ENCODE measurements around the gene KLHL29. TPM values are rescaled to one million over a fixed set of nuclear protein-coding genes. Genes with fewer than 3 reads are reported as not detected.

KLHL29 gene
- total RNA-seq, 2 experiments from 2014 or later = 2.5 to 2.7 TPM

GRCh38 chr2:23639406-23639982 lies 254.5 kb downstream of the KLHL29 start:
- no peak overlapping the region for H3K27ac Mint-ChIP-seq
- TF ChIP-seq, protein P1, sequence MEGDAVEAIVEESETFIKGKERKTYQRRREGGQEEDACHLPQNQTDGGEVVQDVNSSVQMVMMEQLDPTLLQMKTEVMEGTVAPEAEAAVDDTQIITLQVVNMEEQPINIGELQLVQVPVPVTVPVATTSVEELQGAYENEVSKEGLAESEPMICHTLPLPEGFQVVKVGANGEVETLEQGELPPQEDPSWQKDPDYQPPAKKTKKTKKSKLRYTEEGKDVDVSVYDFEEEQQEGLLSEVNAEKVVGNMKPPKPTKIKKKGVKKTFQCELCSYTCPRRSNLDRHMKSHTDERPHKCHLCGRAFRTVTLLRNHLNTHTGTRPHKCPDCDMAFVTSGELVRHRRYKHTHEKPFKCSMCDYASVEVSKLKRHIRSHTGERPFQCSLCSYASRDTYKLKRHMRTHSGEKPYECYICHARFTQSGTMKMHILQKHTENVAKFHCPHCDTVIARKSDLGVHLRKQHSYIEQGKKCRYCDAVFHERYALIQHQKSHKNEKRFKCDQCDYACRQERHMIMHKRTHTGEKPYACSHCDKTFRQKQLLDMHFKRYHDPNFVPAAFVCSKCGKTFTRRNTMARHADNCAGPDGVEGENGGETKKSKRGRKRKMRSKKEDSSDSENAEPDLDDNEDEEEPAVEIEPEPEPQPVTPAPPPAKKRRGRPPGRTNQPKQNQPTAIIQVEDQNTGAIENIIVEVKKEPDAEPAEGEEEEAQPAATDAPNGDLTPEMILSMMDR (IDR thresholded peaks at IDR 0.05) = no peak
- H3K27ac ChIP-seq (ENCODE audit: low read depth in 1 of 2, low read length in 2 of 2) = no peak overlapping the region
- H3K9me3 ChIP-seq (ENCODE audit: control insufficient read depth in 1 of 2, insufficient read depth in 1 of 2, low read length in 2 of 2) = peaks cover 0 to 10% of the 10 kb centered on the region in 2 experiments
- H3K4me1 ChIP-seq (ENCODE audit: insufficient read depth, low read length) = no peaks in the 10 kb centered on the region
- H3K4me3 ChIP-seq (ENCODE audit: low read length) = no peak overlapping the region
- H3K9me3 Mint-ChIP-seq = no peaks in the 10 kb centered on the region
- ATAC-seq (ENCODE audit: poor library complexity) (no peak), DNase-seq (no peak)
- intact Hi-C loops (cut with DNase I, micrococcal nuclease) = no loop called here
- no peaks in the 10 kb centered on the region for H3K27me3 Mint-ChIP-seq
- H3K4me3 Mint-ChIP-seq = no peak overlapping the region
- H3K4me1 Mint-ChIP-seq (ENCODE audit: low read depth) = no peaks in the 10 kb centered on the region
- H3K36me3 Mint-ChIP-seq (ENCODE audit: low read depth) = peaks cover 17% of the 10 kb centered on the region
- H3K36me3 ChIP-seq (ENCODE audit: insufficient read depth, low read length) = no peaks in the 10 kb centered on the region
- no peaks in the 10 kb centered on the region for H3K27me3 ChIP-seq (ENCODE audit: control insufficient read depth in 1 of 2, insufficient read depth in 2 of 2, low read length in 2 of 2)
- ChIA-PET POLR2A (no interaction called here), CTCF (no interaction called here)

DNA sequence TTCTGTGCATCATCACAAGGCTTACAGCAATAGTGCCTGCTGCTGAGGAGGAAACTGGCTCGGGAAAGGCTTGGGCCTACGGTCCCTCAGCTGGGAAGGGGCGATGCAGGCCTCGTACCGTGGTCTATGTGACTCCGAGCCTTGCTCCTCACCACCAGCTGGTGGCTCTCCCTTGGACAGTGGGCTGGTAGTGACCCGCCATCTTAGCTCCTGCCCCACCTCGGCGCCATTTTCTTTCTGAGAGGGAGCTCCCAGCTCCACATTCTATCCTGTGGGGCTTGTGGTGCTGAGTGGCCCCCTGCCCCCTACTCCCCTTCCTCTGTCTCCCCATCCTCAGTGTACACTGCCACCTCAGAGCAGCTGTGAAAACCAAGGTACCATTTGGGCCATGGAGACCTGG lies 255.7 kb downstream of the KLHL29 start:
- H3K4me3 ChIP-seq (ENCODE audit: low read length) = no peak overlapping the region
- Mint-ChIP-seq H3K36me3 (ENCODE audit: low read depth) (peaks cover 17% of the 10 kb centered on the region), H3K4me1 (ENCODE audit: low read depth) (no peaks in the 10 kb centered on the region), H3K27me3 (no peaks in the 10 kb centered on the region), H3K4me3 (no peak overlapping the region), H3K9me3 (no peaks in the 10 kb centered on the region), H3K27ac (no peak overlapping the region)
- no peak overlapping the region for H3K27ac ChIP-seq (ENCODE audit: low read depth in 1 of 2, low read length in 2 of 2)
- intact Hi-C loops (cut with DNase I, micrococcal nuclease) = no loop called here
- no peak for DNase-seq
- TF ChIP-seq, protein P1 (IDR thresholded peaks at IDR 0.05) = no peak
- H3K9me3 ChIP-seq (ENCODE audit: control insufficient read depth in 1 of 2, insufficient read depth in 1 of 2, low read length in 2 of 2) = peaks cover 0 to 10% of the 10 kb centered on the region in 2 experiments
- ChIA-PET CTCF (no interaction called here), POLR2A (no interaction called here)
- no peaks in the 10 kb centered on the region for H3K4me1 ChIP-seq (ENCODE audit: insufficient read depth, low read length)
- ATAC-seq (ENCODE audit: poor library complexity) = no peak
- no peaks in the 10 kb centered on the region for H3K27me3 ChIP-seq (ENCODE audit: control insufficient read depth in 1 of 2, insufficient read depth in 2 of 2, low read length in 2 of 2)
- no peaks in the 10 kb centered on the region for H3K36me3 ChIP-seq (ENCODE audit: insufficient read depth, low read length)

GRCh38 chr2:23642516-23642915 lies 257.5 kb downstream of the KLHL29 start:
- POLR2A ChIA-PET = no interaction called here

More at GRCh38 chr2:23642516-23642915, 257.5 kb downstream of the KLHL29 start:
- ATAC-seq (ENCODE audit: poor library complexity) (no peak), DNase-seq (no peak)
- CTCF ChIA-PET = no interaction called here
- H3K4me1 ChIP-seq (ENCODE audit: insufficient read depth, low read length) = no peaks in the 10 kb centered on the region
- H3K27ac Mint-ChIP-seq = no peak overlapping the region
- no peaks in the 10 kb centered on the region for H3K27me3 ChIP-seq (ENCODE audit: control insufficient read depth in 1 of 2, insufficient read depth in 2 of 2, low read length in 2 of 2)
- H3K9me3 Mint-ChIP-seq = no peaks in the 10 kb centered on the region
- H3K27ac ChIP-seq (ENCODE audit: low read depth in 1 of 2, low read length in 2 of 2) = no peak overlapping the region
- H3K9me3 ChIP-seq (ENCODE audit: control insufficient read depth in 1 of 2, insufficient read depth in 1 of 2, low read length in 2 of 2) = peaks cover 0 to 10% of the 10 kb centered on the region in 2 experiments
- H3K27me3 Mint-ChIP-seq = no peaks in the 10 kb centered on the region
- H3K36me3 ChIP-seq (ENCODE audit: insufficient read depth, low read length) = no peaks in the 10 kb centered on the region
- H3K4me3 Mint-ChIP-seq = no peak overlapping the region
- TF ChIP-seq, protein P1 (IDR thresholded peaks at IDR 0.05) = no peak
- intact Hi-C loops (cut with DNase I, micrococcal nuclease) = no loop called here
- H3K36me3 Mint-ChIP-seq (ENCODE audit: low read depth) = peaks cover 17% of the 10 kb centered on the region
- H3K4me3 ChIP-seq (ENCODE audit: low read length) = no peak overlapping the region
- no peaks in the 10 kb centered on the region for H3K4me1 Mint-ChIP-seq (ENCODE audit: low read depth)
